GM06990 (cell line): ENCODE data around the gene PRKCB.

Source experiments
- DNase-seq: peaks from one replicate; pipeline ENCODE4 v3.0.0-alpha.2; 2011; ENCODE audit not compliant: insufficient read length; ENCODE audit errors: extremely low read depth
- H3K27me3 ChIP-seq: replicated peaks from 2 replicates; pipeline ENCODE4 v1.6.0; 2011; ENCODE audit warnings: low read length; ENCODE audit not compliant: control insufficient read depth, insufficient read depth
- H3K36me3 ChIP-seq: 2 replicates; pipeline ENCODE4 v1.5.1; 2011; ENCODE audit warnings: low read length; ENCODE audit not compliant: control insufficient read depth, insufficient read depth
- H3K4me3 ChIP-seq: replicated peaks from 2 replicates; pipeline ENCODE4 v1.5.1; 2011; ENCODE audit warnings: low read depth, mild to moderate bottlenecking, control low read depth, low read length
- TF ChIP-seq, protein P1 (sequence below): IDR thresholded peaks from 2 replicates; pipeline ENCODE4 v1.5.1; 2011; ENCODE audit warnings: low read length, control low read depth, mild to moderate bottlenecking, inconsistent platforms; ENCODE audit not compliant: insufficient read depth, poor library complexity, severe bottlenecking

The PRKCB gene

DNA sequence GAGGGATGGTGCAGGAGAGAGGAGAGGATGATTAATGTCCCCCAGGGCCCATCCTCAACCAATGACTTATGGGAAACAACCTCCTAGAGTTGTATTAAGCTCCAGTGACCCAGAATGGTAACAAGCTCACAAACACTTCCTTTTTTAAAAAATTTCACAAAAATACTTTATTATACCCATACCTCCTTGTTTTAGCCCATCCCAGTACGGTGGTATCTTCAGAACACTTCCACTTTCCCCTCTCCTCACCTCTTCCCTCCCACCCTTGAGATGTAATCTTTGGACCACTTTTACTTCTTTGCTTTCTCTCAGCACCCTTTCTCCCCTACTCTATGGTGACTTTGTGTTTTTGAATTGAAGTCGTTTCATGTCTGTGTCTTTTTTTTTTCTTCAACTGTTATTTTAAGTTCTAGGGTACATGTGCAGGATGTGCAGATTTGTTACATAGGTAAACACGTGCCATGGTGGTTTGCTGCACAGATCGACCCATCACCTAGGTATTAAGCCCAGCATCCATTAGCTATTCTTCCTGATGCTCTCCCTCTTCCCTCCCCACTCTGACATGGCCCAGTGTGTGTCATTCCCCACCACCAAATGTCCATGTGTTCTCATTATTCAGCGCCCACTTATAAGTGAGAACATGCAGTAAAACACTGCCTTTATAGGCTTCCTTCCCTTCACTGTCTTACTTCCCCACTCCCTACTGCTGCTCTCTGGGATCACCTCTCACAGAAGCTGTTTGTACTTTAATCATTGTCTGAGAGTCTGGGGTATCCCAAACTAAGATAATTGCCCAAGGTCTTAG, 124.5 kb downstream of the PRKCB start:
- H3K4me3 ChIP-seq, result no peak overlapping the region
- DNase-seq, result no peak
- H3K36me3 ChIP-seq, result peaks cover 7% of the 10 kb centered on the region
- H3K27me3 ChIP-seq, result no peaks in the 10 kb centered on the region
- TF ChIP-seq, protein P1, sequence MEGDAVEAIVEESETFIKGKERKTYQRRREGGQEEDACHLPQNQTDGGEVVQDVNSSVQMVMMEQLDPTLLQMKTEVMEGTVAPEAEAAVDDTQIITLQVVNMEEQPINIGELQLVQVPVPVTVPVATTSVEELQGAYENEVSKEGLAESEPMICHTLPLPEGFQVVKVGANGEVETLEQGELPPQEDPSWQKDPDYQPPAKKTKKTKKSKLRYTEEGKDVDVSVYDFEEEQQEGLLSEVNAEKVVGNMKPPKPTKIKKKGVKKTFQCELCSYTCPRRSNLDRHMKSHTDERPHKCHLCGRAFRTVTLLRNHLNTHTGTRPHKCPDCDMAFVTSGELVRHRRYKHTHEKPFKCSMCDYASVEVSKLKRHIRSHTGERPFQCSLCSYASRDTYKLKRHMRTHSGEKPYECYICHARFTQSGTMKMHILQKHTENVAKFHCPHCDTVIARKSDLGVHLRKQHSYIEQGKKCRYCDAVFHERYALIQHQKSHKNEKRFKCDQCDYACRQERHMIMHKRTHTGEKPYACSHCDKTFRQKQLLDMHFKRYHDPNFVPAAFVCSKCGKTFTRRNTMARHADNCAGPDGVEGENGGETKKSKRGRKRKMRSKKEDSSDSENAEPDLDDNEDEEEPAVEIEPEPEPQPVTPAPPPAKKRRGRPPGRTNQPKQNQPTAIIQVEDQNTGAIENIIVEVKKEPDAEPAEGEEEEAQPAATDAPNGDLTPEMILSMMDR, result no peak

DNA sequence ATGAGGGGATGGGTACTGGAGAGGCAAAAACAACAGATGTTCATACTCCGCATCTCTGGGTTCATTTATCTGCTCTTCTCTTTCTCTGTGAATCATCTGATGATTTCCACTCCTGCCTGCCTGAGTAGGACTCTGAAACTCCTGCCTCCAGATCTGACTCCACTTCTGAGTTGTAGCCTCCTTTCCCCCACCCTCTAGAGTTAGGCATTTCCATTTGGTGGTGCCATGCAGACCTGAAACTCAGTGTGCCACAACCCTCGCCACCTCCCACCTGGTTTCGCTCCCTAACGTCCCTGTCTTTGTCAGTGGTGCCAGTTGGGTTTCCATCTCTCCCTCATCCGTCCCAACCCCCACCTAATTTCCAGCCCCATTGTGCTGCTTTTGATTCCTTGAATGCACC, 126.2 kb downstream of the PRKCB start:
- H3K27me3 ChIP-seq, result no peaks in the 10 kb centered on the region
- peaks cover 12% of the 10 kb centered on the region for H3K36me3 ChIP-seq
- DNase-seq, result no peak
- TF ChIP-seq, protein P1, result no peak
- H3K4me3 ChIP-seq, result no peak overlapping the region

- no peak for DNase-seq
- no peaks in the 10 kb centered on the region for H3K27me3 ChIP-seq
- H3K36me3 ChIP-seq, result peaks cover 16% of the 10 kb centered on the region
- TF ChIP-seq, protein P1, result no peak
- H3K4me3 ChIP-seq, result no peak overlapping the region
Observed at GRCh38 chr16:23964136-23964535, 128.4 kb downstream of the PRKCB start.

GRCh38 chr16:23965137-23965733, 129.5 kb downstream of the PRKCB start:
- Histone ChIP-seq H3K4me3 (no peak overlapping the region), H3K36me3 (peaks cover 17% of the 10 kb centered on the region), H3K27me3 (no peaks in the 10 kb centered on the region)
- DNase-seq, result no peak
- TF ChIP-seq, protein P1, result no peak

DNA sequence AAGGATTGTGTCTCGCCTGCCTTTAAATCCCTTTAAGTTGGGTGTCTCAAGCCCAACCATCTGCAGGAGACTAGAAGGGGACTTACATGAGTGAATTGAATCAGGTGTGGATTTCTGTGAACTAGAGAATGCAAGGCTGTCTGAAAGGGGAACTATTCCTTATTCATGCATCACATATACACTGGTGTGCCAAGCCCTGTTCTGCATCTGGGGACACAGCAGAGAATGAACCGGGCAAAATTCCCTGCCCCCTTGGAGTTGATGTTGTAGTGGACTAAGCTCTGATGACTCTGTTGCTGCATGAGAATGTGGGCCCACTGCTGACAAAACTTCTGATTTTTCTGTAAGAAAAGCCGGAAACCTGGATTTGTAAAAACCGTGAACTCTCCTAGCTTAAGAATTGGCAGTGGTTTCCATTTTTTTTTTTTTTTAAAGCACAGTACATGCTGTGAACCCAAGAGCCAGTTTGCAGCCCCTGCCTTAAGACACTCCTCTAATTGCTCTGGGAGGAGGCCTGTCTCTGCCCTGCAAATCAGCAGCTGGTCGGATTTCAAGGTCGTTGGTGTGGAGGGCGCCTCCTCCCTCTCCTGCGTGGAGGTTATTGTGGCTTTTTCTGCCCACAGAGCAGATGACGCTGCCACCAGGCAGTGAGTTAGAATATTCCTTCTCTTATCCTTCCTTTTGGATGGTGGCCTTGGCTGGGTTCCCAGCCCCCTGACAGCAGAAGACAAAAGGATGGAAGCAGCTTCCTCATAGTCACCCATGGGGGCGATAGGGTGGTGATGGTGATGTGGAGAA, 131.0 kb downstream of the PRKCB start:
- TF ChIP-seq, protein P1, result no peak
- peaks cover 20% of the 10 kb centered on the region for H3K36me3 ChIP-seq
- DNase-seq, result no peak
- no peaks in the 10 kb centered on the region for H3K27me3 ChIP-seq
- no peak overlapping the region for H3K4me3 ChIP-seq
